Fibroblast of pulmonary artery (primary cell): ENCODE data around the gene ADK.

Source experiments
- DNase-seq: peaks from one replicate; pipeline ENCODE4 v3.0.0-alpha.2; 2010; ENCODE audit warnings: low read depth
- H3K4me3 ChIP-seq: replicated peaks from 2 replicates; pipeline ENCODE4 v1.5.1; 2011; ENCODE audit warnings: low read depth, mild to moderate bottlenecking, control low read depth, low read length, moderate library complexity
- CTCF ChIP-seq: IDR thresholded peaks from 2 replicates; pipeline ENCODE4 v1.5.1; 2011; ENCODE audit warnings: mild to moderate bottlenecking, control low read depth, low read length, inconsistent platforms; ENCODE audit errors: missing control alignments

Gene ADK

GRCh38 chr10:74382663-74383062 is 231.6 kb downstream of the ADK start:
- no peak overlapping the region for H3K4me3 ChIP-seq
- no peak for TF ChIP-seq CTCF
- no peak for DNase-seq

- TF ChIP-seq CTCF: no peak
- DNase-seq: no peak
- no peak overlapping the region for H3K4me3 ChIP-seq
These were observed 232.6 kb downstream of the ADK start for GRCh38 chr10:74383642-74384041.

- no peak for DNase-seq
- no peak for TF ChIP-seq CTCF
- H3K4me3 ChIP-seq: no peak overlapping the region
These were observed 233.7 kb downstream of the ADK start for GRCh38 chr10:74384615-74385183.

- TF ChIP-seq CTCF: no peak
- DNase-seq: no peak
- no peak overlapping the region for H3K4me3 ChIP-seq
These were observed 237.8 kb downstream of the ADK start for GRCh38 chr10:74388801-74389200.

- peak; percentile 3 for DNase-seq
- no peak overlapping the region for H3K4me3 ChIP-seq
- TF ChIP-seq CTCF: no peak
These were observed 240.8 kb downstream of the ADK start for GRCh38 chr10:74391786-74392185.

- H3K4me3 ChIP-seq: no peak overlapping the region
- no peak for DNase-seq
- no peak for TF ChIP-seq CTCF
These were observed 243.5 kb downstream of the ADK start for GRCh38 chr10:74394416-74394969.

- H3K4me3 ChIP-seq: no peak overlapping the region
- DNase-seq: no peak
- TF ChIP-seq CTCF: no peak
These were observed 249.2 kb downstream of the ADK start for GRCh38 chr10:74400186-74400585.
